Activated naive CD8-positive, alpha-beta T cell (primary cell): Measurements from ENCODE around the gene HIBADH.

Experiments
- H3K27ac Mint-ChIP-seq: one replicate; pipeline ENCODE4 v1.8.0; 2021; ENCODE audit warnings: mixed read lengths
- H3K27me3 Mint-ChIP-seq: one replicate; pipeline ENCODE4 v1.8.0; 2021; ENCODE audit warnings: mixed read lengths
- H3K36me3 Mint-ChIP-seq: one replicate; pipeline ENCODE4 v1.8.0; 2021; ENCODE audit warnings: mixed read lengths
- H3K4me1 Mint-ChIP-seq: one replicate; pipeline ENCODE4 v1.8.0; 2021; ENCODE audit warnings: low read depth, mixed read lengths
- H3K4me3 Mint-ChIP-seq: one replicate; pipeline ENCODE4 v1.8.0; 2021; ENCODE audit warnings: mild to moderate bottlenecking, mixed read lengths
- H3K9me3 Mint-ChIP-seq: one replicate; pipeline ENCODE4 v1.8.0; 2021; ENCODE audit warnings: low read depth, mixed read lengths

The HIBADH gene

DNA sequence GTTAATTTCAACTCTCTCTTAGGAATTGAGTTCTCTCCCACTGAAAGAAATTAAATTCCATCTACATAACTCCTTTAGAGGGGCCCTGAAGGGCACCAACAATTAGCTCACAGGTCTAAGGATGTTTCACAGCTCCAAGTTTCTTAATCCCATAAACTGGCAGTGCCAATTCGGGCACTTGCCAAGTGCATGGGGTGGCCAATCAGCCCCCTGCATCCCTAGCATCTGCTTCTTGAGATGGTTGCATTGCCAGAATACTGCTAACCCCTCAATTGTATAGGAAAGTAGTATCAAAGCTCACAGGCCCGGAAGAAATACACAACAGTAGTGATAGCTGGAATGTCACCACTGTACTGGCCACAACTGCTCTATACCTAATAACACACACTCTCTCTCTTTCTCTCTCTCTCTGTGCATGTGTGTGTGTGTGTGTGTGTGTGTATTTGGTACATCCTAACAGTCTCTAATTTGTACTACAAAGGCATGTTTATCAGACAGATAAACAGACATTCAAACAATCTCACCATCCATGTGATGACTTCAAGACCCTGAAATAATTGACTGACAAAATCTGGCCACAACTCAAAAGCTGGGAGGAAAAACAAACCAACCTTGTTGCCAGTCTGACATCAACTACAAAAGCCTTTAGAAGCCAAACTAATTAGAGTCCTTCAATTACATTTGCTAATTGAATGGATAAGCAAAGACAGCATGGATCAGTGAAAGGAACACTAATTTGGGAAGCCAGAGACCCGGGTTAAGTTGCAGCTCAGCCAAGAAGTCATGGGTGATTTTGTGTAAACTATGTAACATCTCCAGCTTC, 27.8 kb downstream of the HIBADH start:
- Mint-ChIP-seq H3K4me3 (no peak overlapping the region), H3K9me3 (no peaks in the 10 kb centered on the region), H3K36me3 (peaks cover 23% of the 10 kb centered on the region), H3K27ac (no peak overlapping the region), H3K27me3 (no peaks in the 10 kb centered on the region), H3K4me1 (peaks cover 25% of the 10 kb centered on the region)

DNA sequence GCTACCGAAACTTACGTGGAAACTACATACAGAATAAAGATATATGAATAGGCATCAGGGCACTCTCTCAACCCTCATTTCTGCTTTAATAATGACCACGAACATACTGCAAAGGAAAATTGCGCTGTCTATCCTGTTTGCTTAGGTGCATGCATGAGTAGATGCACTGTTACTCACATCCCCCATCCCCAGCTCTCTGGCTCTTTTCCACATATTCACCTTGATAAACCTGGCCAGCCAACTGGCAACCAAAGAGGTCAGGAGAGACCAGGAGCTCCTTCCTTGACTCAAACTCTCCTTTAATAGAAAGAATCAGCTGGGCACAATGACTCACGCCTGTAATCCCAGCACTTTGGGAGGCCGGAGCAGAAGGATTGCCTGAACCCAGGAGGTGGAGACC, 29.6 kb downstream of the HIBADH start:
- no peaks in the 10 kb centered on the region for H3K27me3 Mint-ChIP-seq
- no peak overlapping the region for H3K27ac Mint-ChIP-seq
- H3K9me3 Mint-ChIP-seq, result no peaks in the 10 kb centered on the region

DNA sequence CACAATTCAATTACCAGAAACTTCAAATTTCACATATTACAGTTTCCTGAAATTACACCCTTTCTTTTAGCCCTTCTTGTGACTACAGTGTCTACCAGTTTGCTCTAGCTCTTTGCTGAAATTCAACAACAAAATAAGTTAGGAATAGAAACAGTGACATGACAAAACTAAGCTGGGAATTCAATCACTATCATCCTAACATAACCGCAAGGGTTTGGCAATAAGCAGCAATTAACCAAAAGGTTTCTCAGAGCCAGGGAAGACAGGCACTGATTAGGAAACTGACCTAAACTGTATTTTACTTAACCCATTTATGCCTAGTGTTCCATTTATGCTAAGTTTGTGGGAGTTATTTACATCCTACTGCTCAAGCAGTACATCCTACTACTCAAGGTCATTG, 31.3 kb downstream of the HIBADH start:
- Mint-ChIP-seq H3K36me3 (peaks cover 24% of the 10 kb centered on the region), H3K27me3 (no peaks in the 10 kb centered on the region), H3K4me3 (no peak overlapping the region), H3K27ac (no peak overlapping the region), H3K4me1 (peaks cover 13% of the 10 kb centered on the region), H3K9me3 (no peaks in the 10 kb centered on the region)

More for the DNA sequence above, 29.6 kb downstream of the HIBADH start:
- Mint-ChIP-seq H3K4me1 (peaks cover 23% of the 10 kb centered on the region), H3K36me3 (peaks cover 17% of the 10 kb centered on the region), H3K4me3 (no peak overlapping the region)

DNA sequence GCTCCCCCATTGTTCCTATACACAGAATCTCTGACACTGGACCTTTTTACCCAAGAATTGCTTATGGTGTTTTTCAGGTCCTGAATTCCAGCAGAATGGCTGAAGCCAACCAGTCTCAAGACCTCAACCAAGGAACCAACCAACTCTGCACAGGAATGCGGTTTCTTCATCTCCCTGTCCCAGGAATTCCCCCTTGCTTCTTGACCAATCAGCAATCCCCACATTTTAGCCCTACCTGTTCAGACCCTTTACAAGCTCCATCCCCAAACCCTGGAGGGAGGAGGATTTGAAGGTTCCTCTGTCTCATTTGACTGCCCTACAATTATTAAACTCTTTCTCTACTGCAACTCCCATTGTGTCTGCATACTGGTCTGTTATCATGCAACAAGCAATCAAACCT, 35.5 kb downstream of the HIBADH start:
- H3K4me3 Mint-ChIP-seq, result no peak overlapping the region
- no peak overlapping the region for H3K27ac Mint-ChIP-seq
- no peaks in the 10 kb centered on the region for H3K27me3 Mint-ChIP-seq
- H3K9me3 Mint-ChIP-seq, result peaks cover 12% of the 10 kb centered on the region
- H3K4me1 Mint-ChIP-seq, result no peaks in the 10 kb centered on the region
- H3K36me3 Mint-ChIP-seq, result peaks cover 38% of the 10 kb centered on the region

DNA sequence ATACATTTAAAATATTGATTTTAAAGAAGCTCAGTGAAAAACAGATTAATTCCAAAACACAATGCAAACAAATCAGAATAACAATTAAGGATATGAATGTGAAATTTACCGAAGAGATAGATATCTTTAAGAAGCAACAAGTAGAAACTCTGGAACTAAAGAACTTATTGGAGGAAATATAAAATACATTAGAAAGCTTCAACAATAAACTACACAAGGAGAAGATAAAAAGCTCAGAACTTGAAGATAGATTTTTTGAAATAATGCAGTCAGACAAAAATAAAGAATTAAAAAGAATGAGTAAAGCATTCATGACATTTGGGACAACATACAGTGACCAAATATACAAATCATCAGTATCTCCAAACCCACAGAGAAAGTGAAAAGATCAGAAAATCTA, 43.2 kb downstream of the HIBADH start:
- no peak overlapping the region for H3K27ac Mint-ChIP-seq

DNA sequence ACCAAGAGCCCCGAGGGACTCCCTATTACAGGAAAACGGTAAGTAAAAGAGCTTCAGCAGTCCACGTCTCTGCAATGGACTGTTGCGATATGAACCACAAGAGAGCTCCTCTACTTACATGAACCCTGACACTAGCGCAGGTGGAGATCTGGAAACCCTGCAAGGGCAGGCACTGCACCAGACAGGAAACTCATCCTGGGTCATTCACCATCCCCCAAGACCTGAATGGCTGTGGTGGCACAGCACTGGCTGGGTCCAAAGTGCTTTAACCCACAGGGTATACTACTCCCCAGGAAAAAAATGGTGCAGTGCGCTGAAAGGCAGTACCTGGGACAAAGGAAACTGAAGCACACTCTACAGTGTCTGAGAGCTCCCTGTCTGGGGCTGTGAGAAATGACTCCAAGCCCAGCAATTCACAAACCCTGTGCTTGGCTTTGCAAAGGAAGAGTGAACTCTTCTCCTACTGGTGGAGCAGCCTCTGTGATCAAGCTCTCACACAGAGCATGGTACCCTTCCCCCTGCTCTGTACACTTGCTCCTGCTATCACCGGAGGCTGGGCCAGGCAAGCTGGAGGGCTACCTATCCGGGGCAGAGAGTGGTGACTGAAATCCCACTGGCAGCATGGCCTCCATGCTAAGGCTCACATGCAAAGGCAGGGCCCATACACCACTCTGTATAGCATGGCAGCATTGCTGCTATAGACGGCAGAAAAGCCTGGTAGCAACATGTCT, 44.9 kb downstream of the HIBADH start:
- H3K27ac Mint-ChIP-seq, result no peak overlapping the region
- H3K36me3 Mint-ChIP-seq, result peaks cover 37% of the 10 kb centered on the region
- no peaks in the 10 kb centered on the region for H3K27me3 Mint-ChIP-seq
- peaks cover 18% of the 10 kb centered on the region for H3K9me3 Mint-ChIP-seq
- H3K4me3 Mint-ChIP-seq, result no peak overlapping the region
- H3K4me1 Mint-ChIP-seq, result peaks cover 2% of the 10 kb centered on the region

More for the DNA sequence above, 43.2 kb downstream of the HIBADH start:
- Mint-ChIP-seq H3K4me3 (no peak overlapping the region), H3K9me3 (peaks cover 26% of the 10 kb centered on the region), H3K36me3 (peaks cover 42% of the 10 kb centered on the region), H3K27me3 (no peaks in the 10 kb centered on the region), H3K4me1 (peaks cover 2% of the 10 kb centered on the region)

DNA sequence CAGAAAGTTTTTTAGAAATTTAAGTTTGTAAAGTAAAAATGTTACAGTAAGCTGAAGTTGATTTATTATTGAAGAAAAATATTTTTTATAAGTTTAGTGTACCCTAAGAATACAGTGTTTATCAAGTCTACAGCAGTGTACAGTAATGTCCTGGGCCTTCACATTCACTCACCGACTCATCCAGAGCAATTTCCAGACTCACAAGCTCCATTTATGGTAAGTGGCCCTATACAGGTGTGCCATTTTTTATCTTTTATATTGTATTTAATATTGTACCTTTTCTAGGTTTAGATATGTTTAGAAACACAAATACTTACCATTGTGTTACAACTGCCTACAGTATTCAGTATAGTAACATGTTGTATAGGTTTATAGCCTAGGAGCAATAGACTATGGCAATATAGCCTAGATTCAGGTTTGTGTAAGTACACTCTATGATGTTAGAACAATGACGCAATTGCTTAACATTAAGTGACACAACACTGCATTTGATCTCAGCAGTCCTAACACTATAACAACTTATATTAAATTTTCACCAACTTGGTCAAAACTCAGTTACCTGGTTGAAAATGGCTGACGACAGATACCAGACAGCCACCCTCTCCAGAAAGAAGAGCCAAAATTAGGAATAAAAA, 45.7 kb downstream of the HIBADH start:
- peaks cover 2% of the 10 kb centered on the region for H3K4me1 Mint-ChIP-seq
- H3K4me3 Mint-ChIP-seq, result no peak overlapping the region
- H3K27me3 Mint-ChIP-seq, result no peaks in the 10 kb centered on the region
- H3K27ac Mint-ChIP-seq, result no peak overlapping the region
- H3K9me3 Mint-ChIP-seq, result peaks cover 13% of the 10 kb centered on the region
- H3K36me3 Mint-ChIP-seq, result peaks cover 30% of the 10 kb centered on the region

DNA sequence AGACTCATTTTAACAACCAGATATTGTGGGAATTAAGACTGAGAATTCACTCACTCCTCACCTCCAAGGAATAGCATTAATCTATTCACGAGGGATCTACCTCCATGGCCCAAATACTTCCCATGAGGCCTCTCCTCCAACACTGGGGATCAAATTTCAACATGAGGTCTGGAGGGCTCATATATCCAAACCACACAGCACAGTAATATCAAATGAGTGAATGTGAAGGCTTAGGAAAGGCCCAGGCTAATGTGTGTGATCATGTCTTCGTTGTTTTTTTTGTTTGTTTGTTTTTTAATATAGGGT, 46.5 kb downstream of the HIBADH start:
- no peaks in the 10 kb centered on the region for H3K27me3 Mint-ChIP-seq
- H3K27ac Mint-ChIP-seq, result no peak overlapping the region
- H3K4me1 Mint-ChIP-seq, result peaks cover 2% of the 10 kb centered on the region
- no peak overlapping the region for H3K4me3 Mint-ChIP-seq
- H3K36me3 Mint-ChIP-seq, result peaks cover 29% of the 10 kb centered on the region
- peaks cover 13% of the 10 kb centered on the region for H3K9me3 Mint-ChIP-seq

DNA sequence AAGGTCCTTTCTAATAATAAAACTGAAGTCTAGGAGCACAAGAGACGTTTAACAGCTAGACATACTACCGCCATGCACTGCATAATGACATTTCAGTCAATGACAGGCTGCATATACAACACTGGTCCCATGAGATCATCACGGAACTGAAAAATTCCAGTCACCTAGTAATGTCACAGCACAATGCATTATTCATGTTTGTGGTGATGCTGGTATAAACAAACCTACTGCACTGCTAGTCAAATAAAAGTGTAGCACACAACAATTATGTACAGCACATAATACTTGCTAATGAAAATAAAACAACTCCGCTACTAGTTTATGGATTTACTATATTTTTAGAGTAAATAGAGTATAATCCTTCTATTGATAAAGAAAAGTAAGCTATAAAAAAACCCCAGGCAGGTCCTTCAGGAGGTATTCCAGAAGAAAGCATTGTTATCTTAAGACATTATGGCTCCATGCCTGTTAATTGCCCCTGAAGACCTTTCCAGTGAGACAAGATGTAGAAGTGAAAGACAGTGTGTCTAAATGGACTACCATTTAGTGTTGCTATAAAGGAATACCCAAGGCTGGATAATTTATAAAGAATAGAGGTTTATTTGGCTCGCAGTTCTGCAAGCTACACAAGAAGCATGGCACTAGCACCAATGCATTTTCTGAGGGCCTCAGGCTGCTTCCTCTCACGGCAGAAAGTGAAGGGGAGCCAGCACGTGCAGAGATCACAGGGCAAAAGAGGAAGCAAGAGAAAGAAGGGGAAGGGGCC, 47.1 kb downstream of the HIBADH start:
- Mint-ChIP-seq H3K4me3 (no peak overlapping the region), H3K27me3 (no peaks in the 10 kb centered on the region), H3K9me3 (peaks cover 10% of the 10 kb centered on the region), H3K27ac (no peak overlapping the region), H3K36me3 (peaks cover 23% of the 10 kb centered on the region), H3K4me1 (peaks cover 2% of the 10 kb centered on the region)

DNA sequence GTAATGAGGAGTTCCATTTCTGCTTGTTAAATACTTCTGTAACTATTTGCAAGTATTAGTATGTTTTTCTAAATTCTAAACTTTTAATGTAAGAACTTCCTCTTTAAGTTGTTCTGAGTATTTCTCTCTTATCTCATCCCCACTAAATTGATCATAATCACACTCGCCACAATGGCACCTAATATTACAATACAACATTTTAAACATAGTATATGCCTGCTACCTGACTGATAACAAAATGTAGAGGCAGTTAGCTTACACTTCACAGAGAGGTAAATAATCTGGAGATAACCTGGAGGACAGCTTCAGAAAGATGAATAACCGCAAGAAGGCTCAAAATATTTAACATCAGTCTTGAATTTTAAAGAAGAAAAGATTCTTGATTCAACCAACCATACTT, 48.6 kb downstream of the HIBADH start:
- Mint-ChIP-seq H3K9me3 (no peaks in the 10 kb centered on the region), H3K27me3 (no peaks in the 10 kb centered on the region), H3K4me1 (peaks cover 2% of the 10 kb centered on the region), H3K36me3 (peaks cover 19% of the 10 kb centered on the region), H3K27ac (no peak overlapping the region), H3K4me3 (no peak overlapping the region)

DNA sequence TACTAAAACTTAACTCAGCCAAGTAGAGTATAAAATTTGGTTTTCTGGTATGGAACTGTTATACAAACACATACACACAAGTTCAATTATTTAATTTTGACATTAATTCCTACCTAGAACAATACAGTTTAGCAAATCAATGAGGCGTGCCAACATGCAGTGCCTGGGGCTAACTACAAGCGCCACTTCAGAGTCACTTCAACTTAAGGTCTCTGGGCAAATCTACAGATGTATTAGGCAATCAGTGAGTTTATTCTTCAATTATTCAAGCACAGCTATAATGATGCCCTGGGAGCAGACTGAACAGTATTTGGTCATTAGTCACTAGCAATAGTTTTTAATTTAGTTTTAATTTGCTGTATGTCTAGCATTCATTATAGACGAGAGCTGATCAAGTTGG, 51.6 kb downstream of the HIBADH start:
- H3K36me3 Mint-ChIP-seq, result peaks cover 14% of the 10 kb centered on the region
- no peaks in the 10 kb centered on the region for H3K4me1 Mint-ChIP-seq
- no peaks in the 10 kb centered on the region for H3K9me3 Mint-ChIP-seq
- H3K27ac Mint-ChIP-seq, result no peak overlapping the region
- no peaks in the 10 kb centered on the region for H3K27me3 Mint-ChIP-seq
- H3K4me3 Mint-ChIP-seq, result no peak overlapping the region

DNA sequence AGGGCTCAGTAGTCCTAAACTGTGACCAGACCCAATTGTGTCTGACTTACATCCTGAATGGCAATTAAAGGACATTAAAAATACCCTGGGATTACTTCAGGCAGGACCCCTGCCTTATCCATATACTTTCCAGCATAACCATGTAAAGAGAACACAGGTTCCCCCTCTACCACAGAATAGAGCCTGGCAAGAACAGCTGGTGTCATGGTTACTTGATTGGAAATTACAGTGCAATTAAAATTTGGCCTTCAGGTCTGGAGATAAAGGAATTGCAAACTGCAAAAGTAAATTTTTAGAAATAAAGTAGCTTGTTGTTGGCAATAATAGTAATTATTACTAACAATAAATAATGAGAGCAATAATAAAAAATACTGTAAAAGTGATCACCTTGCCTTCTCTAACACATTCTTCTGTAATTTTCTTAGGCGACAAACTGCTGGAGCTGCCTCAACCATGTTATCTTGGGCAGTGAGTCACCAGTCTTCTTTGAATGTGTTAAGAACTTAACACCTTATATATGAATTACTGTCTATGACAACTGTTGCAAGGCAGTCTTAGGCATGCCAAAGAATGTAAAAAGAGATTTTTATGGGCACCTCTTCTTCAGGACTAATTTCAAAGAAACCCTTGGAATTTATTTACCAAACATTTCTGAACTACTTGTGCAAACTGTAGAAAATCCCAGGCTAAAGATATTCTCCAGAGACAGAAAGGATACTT, 53.7 kb downstream of the HIBADH start:
- no peaks in the 10 kb centered on the region for H3K27me3 Mint-ChIP-seq
- H3K4me3 Mint-ChIP-seq, result no peak overlapping the region
- peaks cover 1% of the 10 kb centered on the region for H3K4me1 Mint-ChIP-seq
- no peaks in the 10 kb centered on the region for H3K9me3 Mint-ChIP-seq
- H3K36me3 Mint-ChIP-seq, result peaks cover 5% of the 10 kb centered on the region
- H3K27ac Mint-ChIP-seq, result no peak overlapping the region

DNA sequence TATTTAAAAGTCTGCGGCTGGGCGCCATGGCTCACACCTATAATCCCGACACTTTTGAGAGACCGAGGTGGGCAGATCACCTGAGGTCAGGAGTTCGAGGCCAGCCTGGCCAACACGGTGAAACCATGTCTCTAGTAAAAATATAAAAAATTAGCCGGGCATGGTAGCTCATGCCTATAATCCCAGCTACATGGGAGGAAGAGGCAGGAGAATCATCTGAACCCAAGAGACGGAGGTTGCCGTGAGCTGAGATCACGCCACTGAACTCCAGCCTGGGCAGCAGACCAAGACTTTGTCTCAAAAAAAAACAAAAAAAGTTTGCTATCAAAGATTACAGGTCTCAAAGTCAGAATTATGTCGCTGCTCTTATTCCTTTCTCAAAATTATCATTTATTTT, 55.5 kb downstream of the HIBADH start:
- H3K4me3 Mint-ChIP-seq, result no peak overlapping the region
- no peaks in the 10 kb centered on the region for H3K27me3 Mint-ChIP-seq
- no peaks in the 10 kb centered on the region for H3K9me3 Mint-ChIP-seq
- H3K4me1 Mint-ChIP-seq, result peaks cover 1% of the 10 kb centered on the region
- no peak overlapping the region for H3K27ac Mint-ChIP-seq
- peaks cover 7% of the 10 kb centered on the region for H3K36me3 Mint-ChIP-seq
